OCI-M2 (cell line): ENCODE measurements around the gene ADIG.

Source experiments
- DNase-seq: peaks from one replicate; lab custom pipeline; 2025; ENCODE audit not compliant: unreplicated experiment; lab: John Stamatoyannopoulos, UW

ADIG gene

DNA sequence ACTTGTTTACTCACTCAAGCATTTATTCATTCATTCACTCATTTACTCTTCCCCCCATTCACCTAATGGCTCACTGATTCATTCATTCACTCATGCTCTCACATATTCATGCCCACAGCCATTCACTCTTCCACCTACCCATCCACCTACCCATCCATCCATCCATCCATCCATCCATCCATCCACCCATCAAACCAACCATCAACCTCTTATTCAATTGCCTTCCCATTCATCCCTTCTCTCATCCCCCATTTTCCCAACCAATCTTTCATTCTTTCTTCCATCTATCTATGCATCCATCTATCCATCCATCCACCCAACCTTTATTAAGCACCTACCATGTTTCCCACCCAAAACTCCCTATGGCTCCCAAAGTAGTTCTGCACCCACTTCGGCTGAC lies 19.1 kb downstream of the ADIG start:
- no peak for DNase-seq

DNA sequence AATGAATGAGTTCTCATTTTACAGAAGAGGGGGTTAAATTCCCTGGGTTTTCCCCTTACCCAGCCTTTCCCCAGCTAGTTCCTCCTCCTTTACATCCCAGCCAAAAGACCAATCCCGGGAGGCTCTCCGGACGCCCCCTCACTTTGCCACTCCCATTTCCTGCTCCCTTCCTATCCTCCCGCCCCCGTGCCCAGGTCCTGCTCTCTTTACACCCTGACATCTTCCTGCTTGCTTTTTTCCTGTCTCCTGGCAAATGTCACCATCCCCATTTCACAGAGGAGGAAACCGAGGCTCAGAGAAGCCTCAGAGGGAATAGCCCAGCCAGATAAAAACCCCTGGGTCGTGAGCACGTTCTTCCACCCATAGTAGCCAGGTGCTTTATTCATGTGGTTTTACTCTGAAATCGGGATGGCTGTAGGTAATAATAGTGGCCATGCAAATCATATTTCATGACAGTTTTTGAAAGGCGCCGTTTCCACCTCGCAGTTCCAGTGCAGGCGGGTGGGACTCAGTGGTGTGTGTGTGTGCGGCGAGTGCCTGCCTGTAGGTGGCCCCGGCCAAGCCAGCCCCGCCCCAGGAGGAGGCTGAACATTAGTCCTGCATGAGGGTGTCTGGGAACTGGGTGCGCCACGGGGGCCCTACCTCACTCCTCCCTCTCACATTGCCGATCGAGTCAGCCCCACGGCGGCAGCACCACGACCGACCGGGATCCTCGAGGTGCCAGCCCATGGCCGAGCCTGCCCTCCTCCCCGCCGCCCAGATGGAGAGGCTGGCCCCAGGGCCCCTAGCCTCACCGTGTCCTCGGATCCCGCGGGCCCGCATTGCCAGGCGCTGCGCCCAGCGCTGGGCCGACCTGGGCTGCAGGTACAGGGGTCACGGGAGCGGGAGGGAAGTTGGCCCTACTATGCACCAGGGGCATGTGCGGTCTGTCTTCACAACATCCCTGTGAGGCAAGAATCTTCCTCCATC lies 20.5 kb downstream of the ADIG start, which contains the start of gene ARHGAP40:
TSS of gene ARHGAP40 (plus strand) at position 594 of the 969 bp plus-strand sequence.
- DNase-seq: no peak

DNA sequence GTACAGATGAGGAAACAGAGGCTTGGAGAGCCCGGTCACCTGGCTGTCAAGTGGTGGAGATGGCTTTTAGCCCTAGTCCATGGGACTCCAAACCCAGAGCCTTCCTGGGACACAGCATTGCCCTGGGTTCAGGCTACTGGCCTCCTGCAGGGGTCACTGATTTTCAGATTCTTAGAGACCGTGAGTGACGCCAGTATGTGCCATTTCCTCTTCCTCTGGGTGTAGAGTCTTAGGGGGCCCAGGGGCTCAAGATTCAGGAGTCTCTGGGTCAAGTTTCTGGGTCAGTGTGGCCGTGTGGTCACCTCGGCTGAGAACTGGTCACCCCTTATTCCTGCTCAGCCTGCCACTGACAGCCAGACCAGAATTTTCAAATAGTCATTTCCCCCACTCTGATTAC lies 21.2 kb downstream of the ADIG start:
- DNase-seq: no peak

DNA sequence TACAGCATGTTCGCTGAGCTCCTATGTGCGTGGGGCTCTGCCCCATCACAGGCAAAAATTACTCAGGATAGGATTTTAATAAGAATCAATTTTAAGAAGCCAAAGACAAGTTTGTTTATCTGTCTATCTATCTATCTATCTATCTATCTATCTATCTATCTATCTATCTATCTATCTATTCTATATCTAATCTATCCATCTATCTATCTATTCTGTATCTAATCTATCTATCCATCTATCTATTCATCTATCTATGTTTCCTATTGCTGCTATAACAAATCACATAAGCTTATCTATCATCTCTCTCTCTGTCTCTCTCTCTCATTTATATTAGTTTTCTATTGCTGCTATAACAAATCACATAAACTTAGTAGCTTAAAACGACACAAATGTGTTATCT lies 22.3 kb downstream of the ADIG start:
- no peak for DNase-seq

DNA sequence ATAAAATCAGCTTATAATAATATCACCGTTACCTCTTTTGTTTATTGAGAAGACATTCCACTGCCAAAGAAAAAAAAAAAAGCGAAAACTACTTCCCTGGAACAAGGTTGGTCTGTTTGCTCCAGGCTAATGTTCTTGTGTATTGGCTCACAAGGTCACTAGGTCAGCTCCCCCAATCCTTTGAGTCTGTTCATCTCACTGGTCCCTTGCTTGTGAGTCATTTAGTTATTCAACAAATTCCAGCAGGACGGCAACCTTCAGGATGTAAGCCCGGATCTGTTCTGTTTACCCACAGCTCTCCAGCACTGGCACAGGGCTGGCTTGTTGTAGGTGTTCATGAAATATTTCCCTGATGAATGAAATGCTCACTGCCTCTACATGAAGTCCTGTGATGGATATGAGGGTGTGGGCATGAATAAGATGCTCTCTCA lies 23.9 kb downstream of the ADIG start:
- DNase-seq: no peak

DNA sequence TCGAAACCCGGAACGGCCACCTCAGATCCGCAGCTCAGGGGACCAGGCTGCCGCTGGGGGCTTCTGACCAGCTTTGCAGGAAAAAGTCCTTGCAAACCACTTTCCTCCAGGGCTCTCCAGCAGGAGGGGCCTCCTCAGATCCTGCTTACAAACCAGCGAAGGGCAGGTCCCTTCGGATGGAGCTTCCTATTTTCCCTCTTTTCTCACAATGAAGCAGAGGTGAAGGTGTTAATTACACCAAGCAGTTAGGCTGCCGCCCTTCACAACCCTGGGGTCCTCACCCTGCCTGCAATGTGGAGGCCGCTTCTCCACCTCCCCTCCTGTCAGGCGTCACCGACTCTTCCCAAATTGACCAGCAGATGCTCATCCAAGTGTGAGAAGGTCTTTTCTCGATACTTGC lies 26.4 kb downstream of the ADIG start:
- DNase-seq: no peak

DNA sequence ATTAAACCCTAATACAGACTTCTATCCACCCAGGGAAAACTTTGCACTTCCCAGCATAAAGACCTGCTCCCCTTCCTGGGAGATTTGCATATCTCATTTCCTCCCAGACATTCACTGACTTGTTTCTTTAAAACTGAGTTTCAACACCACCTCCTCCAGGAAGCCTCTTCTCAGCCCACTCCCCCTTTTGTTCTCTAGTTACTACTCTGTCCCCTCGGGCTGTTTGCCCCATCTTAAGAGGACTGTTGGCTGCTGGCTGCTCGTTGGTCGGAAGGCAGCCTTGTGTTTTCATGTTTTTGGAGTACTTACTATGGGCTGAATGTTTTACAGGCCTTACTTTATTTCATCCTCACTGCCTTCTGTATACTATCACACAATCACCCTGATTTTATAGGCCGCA lies 27.2 kb downstream of the ADIG start:
- no peak for DNase-seq

DNA sequence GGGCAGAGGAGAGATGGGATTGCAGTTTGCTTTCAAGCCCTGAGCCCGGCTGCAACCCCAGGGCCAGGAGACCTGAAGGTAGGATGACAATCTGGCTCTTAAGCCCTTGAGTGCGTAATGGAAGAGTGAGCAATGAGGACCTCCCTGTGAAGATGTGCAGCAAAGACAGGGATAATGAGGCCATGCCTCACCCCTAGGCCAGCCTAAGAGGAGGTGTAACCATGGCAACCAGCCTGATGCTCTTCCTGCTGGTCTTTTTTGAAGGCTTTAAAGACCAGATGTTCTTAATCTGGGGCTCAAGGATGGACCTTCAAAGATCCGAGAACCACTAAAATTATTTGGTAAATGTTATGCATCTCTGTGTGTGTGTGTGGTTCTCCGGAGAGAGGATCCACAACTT lies 28.8 kb downstream of the ADIG start:
- no peak for DNase-seq

DNA sequence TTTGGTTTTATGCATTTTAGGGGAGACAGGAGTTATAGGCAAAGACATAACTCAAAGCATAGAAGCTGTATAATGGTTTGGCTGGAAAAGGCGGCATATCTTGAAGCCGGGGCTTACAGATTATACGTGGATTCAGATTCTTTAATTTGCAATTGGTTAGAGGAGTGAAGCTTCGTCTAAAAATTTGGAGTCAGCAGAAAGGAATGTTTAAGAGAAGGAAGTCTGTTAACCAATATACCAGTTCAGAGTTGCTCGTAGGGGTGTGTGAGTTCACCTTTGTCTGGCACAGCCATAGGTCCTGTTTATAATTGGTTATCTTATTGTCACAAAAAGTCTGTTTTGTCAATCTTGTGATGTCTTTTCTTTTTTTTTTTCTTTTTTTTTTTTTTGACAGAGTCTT lies 29.5 kb downstream of the ADIG start:
- DNase-seq: no peak

DNA sequence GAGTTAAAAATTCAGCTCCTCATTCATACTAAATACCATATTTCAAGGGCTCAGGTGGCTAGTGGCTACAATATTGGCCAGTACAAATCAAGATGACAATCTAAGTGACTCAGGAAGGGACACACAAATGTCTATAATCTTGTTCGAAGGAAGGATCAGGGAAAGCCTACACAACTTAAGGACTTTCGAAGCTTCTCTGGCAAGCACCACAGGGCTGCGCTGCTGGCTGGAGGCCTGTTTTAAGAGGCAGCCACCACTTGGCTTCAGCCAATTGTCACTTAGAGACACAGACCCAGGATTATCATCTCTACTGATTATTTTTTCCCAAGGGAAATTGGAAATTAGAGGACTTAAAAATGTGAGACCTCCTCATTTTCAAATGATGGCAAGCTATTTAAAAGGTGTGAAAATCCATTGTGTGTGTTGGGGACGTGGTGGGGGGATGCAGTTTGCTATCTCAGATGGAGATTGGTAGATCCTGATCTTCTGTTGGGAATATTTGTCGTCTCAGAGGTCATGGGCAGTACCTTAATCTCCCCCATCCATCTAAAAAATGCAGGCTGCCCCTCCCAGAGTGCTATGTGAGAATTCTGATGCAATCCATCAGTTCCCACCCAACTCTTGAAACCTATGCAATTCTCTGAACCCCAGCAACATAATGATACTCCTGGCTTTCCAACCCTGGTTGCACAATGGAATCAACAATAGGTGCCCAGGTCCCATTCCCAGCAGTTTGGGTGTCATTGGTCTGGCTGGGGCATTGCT lies 31.9 kb downstream of the ADIG start:
- no peak for DNase-seq

DNA sequence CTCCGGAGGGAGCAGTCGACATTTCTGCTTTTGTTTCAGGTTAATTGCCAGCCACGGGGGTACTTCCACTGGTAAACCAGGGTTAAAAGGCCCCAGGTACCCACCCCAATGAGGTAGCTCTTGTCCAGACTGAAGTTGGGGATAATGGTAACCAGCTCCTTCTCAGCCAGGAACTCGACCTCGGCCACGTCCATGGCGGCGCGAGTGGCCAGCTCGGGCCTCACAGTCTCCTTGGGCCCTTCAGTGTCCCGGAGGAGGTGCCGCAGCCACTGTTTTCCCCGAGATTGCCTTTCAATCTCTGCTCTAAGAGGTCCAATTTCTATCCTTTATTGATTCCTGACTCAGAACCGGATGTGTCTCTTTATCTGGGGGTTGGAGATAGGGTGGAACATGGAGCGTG lies 34.3 kb downstream of the ADIG start:
- no peak for DNase-seq

DNA sequence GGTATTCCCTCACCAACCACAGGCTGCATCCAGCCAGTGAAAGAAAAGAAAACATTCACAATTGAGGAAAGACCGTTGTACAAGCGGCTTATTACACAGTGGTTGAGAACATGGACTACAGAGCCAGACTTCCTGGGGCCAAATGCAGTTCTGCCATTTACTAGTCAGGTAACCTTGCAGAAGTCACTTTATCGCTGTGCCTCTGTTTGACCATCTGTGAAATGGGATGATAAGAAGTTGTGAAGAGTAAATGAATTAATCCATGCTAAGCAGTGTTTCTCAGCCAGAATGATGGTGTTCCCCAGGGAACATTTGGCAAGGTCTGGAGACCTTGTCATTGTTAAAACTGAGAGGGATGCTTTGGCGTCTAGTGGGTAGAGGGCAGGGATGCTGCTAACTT lies 35.5 kb downstream of the ADIG start:
- DNase-seq: no peak

DNA sequence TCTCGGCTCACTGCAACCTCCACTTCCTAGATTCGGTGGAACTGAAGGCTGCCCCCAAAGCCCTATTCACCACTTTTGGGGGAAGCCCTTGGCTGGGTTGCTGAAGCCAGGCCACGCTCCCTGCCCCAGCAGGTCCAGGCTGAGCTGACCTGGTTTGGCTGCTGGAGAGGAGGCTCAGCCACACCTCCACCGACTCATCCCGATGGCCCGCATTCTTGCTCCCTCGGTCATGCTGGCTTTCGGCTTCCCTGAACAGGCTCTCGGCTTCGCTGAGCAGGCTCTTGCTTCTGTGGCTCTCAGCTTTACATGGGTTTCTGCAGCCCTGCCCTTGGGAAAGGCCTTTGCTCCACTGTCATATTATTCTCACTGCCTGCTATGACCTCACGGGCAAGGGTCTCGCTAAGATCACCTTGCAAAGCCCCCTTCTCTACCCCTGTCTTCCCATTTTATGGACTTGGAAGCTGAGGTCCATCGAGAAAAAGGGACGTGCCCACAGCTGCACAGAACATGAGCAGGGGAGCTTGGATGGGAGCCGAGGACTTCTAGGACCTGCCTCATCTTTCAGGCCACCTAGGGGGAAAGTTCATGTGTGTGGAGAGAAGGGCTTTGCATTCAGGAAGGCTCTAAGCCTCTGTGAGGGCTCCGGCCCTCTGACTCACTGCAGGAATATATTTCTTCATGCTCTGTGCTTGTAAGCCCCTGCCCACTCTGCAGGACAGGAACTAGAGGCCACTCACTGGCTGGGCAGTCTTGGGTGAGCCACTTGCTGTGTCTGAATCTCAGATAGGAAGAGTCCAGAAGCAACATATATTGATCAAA lies 36.2 kb downstream of the ADIG start:
- DNase-seq: no peak

DNA sequence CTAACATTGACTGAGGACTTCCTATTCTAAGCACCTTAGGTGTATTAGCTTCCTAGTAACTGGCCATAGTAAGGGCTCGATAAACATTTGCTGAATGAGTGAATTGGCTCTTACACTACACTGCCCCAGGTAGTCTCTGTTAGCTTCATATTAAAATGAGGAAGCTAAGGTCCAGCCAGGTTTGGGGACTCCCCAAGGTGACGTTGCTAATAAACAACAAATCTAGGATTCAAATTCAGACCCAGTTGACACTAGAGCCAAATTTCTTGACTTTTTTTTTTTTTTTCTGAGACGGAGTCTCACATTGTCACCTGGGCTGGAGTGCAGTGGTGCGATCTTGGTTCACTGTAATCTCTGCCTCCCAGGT lies 36.8 kb downstream of the ADIG start:
- no peak for DNase-seq

DNA sequence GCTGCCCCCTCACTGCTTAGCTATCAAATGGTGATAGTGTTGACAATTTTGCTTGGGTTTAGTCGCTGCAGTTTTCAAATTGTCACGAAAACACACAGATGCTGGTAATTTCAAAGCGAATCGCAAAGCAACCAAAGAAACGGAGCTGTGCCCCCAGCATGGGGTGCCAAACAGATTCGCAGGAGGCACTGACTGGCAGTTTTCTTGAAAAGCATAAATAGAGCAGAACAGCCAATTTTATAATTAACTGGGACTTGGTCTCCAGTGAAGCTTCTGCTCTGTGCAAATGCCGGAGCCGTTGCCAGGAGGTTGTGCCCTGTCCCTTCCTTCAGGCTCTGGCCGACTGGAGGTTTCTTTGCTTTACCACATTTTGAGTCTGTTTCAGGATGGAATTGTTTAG lies 39.4 kb downstream of the ADIG start:
- DNase-seq: no peak

DNA sequence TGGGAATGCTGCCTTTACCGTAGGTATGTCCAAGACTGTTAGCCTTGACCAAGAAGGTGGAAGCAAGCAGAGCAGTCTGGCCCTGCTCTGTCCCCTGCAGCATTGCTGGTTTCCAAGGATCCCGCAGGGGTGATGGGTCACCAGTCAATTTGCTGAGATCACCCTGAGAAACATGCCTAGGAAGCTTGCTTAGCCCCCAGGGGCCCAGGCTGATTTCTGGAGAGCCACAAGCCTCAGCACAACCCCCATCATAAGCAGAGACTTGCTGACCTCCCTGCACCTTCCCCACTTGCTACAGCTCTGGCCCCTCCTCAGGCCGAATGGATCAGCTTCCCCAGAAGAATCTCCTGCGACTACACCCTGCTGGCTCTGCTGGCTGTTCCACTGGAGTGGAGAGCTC lies 42.1 kb downstream of the ADIG start:
- no peak for DNase-seq

DNA sequence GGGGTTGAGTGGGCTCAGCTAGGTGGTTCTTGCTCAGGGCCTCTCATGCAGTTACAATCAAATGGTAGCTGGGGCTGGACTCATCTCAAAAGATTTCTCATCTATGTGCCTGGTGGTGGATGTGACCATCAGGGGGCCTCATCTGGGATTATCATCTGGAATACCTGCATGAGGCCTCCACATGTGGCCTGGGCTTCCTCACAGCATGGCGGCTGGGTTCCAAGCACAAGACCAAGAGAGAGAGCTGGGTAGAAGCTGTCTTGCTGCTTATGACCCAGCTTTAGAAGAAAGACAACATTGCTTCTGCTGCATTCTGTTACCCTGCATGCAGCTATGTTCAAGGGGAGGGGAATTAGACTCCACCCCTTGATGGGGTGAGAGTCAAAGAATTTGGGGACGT lies 43.1 kb downstream of the ADIG start:
- no peak for DNase-seq

DNA sequence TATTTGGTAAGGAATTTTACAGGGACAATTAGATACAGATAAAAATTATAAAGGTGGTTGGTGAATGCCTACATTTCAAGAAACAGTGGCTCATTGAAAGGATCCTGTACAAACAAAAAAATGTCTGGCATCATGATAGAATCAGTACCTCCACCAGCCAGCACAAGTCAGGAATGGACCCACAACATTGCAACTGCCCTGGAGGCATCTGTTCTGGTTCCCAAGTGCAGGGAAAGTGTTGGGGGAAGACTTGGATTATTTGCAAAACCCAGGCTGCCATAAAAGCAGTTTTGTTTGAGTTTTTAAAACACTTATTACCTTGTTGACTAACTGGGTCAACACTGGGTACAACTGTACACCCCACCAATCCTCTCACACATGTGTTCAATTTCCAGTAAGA lies 44.9 kb downstream of the ADIG start:
- no peak for DNase-seq

DNA sequence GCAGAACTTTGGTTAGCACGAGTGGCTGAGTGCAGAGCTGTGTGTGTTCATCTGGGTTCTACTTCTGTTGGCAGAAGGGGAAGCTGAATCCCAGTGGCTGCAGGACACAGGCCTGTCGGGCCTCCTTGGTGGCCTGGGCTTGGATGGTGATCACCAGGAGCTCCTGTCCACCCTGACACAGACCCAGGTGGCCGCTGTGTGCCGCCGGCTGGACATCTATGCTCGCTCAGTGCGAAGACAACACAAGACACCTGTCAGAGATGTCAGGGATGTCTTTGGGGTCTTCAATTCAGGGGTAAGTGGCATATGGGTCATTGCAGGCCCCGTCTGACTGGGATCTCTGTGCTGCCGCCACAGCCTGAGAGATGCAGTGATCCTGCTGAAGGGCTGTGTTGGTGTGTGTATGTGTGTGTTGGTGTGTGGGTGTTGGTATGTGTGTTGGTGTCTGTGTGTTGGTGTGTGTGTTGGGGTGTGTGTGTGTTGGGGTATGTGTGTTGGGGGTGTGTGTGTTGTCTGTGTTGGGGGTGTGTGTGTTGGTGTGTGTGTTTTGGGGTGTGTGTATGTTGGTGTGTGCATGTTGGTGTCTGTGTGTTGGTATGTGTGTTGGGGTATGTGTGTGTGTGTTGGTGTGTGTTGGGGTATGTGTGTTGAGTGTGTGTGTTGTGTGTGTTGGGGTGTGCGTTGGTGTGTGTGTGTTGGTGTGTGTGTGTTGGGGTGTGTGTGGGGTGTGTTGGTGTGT lies 46.1 kb downstream of the ADIG start:
- no peak for DNase-seq

DNA sequence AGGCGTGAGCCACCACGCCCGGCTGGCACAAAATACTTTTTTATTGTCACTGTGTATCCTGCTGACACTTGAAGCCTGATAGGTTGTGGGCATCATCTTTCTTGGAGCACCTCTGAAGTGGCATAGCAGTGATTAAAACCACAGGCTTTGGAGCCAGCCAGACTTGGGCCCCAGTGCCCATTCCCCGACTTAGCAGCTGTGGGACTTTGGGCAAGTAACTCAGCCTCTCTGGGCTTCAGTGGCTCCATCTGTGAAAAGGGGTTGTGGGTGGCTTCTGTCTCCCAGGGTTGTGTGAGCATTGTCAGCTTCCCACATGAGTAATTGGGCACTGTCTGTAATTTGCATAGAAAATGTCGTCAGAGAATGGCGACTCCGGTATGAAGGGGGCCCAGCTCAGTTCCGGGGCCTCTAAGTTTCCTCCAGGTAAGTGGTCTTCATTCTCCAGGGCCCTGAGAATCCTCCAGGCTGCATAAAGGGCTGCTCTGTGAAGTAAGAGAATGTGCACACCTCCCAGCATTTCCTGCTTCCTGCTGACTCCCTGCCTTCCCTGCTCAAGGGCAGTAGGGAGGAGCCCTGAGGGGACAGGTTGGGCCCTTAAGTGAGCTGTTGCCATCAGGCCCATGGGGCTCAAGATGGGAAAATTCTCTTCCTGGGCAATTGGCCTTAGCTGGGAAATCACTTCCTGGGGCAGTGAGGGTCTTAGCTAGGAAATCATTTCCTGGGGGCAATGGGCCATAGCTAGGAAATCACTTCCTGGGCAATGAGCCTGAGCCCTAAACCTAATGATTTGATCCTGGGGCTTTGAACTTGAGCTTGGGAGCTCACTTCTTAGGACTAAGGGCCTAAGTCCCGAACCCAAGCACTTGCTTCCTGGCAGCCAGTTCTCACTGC lies 47.8 kb downstream of the ADIG start:
- no peak for DNase-seq
